WTC11 (cell line): Measurements from ENCODE around the gene ATXN7L3. TPM values are rescaled to one million over a fixed set of nuclear protein-coding genes. Genes with fewer than 3 reads are reported as not detected.

Experiments used
- ATAC-seq: fragments of 200-7000 bp; cut with Tn5 transposase; 2 replicates; pipeline ENCODE4 v1.10.0; 2021; ENCODE audit warnings: mild to moderate bottlenecking, moderate library complexity
- CTCF ChIA-PET: fragments of 300-600 bp; sonication (Branson Sonifier 250); formaldehyde crosslinking; loops from one replicate; lab custom pipeline; 2021; ENCODE audit warnings: antibody characterized with exemption; lab: Charles Lee
- POLR2A ChIA-PET: fragments of 350-600 bp; sonication (Branson Sonifier 250); formaldehyde crosslinking; loops from one replicate; lab custom pipeline; 2021; ENCODE audit warnings: antibody characterized with exemption; lab: Charles Lee
- DNase-seq: peaks from one replicate; pipeline ENCODE4 v3.0.0; 2021; ENCODE audit warnings: low spot score
- H3K27ac Mint-ChIP-seq: 2 replicates; pipeline ENCODE4 v1.8.0; 2021; ENCODE audit warnings: mixed read lengths
- H3K27me3 Mint-ChIP-seq: 2 replicates; pipeline ENCODE4 v1.8.0; 2021; ENCODE audit warnings: low read depth, mild to moderate bottlenecking, moderate library complexity, mixed read lengths
- H3K36me3 Mint-ChIP-seq: 2 replicates; pipeline ENCODE4 v1.8.0; 2021; ENCODE audit warnings: mixed read lengths
- H3K4me1 Mint-ChIP-seq: 2 replicates; pipeline ENCODE4 v1.8.0; 2022; ENCODE audit warnings: mixed read lengths
- H3K4me3 Mint-ChIP-seq: 2 replicates; pipeline ENCODE4 v1.8.0; 2021; ENCODE audit warnings: mild to moderate bottlenecking, moderate library complexity, mixed read lengths
- H3K9me3 Mint-ChIP-seq: 2 replicates; pipeline ENCODE4 v1.8.0; 2021; ENCODE audit warnings: mixed read lengths
- ATF6 ChIP-seq: sonication (generic); formaldehyde crosslinking; IDR thresholded peaks from 2 replicates; pipeline ENCODE4 v1.8.1; 2023; ENCODE audit warnings: mild to moderate bottlenecking, missing genetic modification reagents
- ELF4 ChIP-seq: sonication (generic); formaldehyde crosslinking; IDR thresholded peaks from 2 replicates; pipeline ENCODE4 v1.8.1; 2022; ENCODE audit warnings: low read depth, mild to moderate bottlenecking, moderate library complexity, missing genetic modification reagents
- JUN ChIP-seq: sonication (generic); formaldehyde crosslinking; IDR thresholded peaks from 2 replicates; pipeline ENCODE4 v1.8.0; 2023; ENCODE audit warnings: mild to moderate bottlenecking, missing genetic modification reagents
- MYBL2 ChIP-seq: sonication (generic); formaldehyde crosslinking; IDR thresholded peaks from 2 replicates; pipeline ENCODE4 v1.8.1; 2023; ENCODE audit warnings: mild to moderate bottlenecking, moderate library complexity, missing genetic modification reagents
- NFYB ChIP-seq: sonication (generic); formaldehyde crosslinking; conservative IDR thresholded peaks from 2 replicates; pipeline ENCODE4 v1.8.0; 2022; ENCODE audit warnings: low read depth, missing genetic modification reagents
- SOX15 ChIP-seq: fragments of 250-450 bp; sonication (Bioruptor Pico); IDR thresholded peaks from 2 replicates; pipeline ENCODE4 v1.9.0; 2021; ENCODE audit warnings: mild to moderate bottlenecking
- ZNF121 ChIP-seq: sonication (generic); formaldehyde crosslinking; IDR thresholded peaks from 2 replicates; pipeline ENCODE4 v1.8.0; 2023; ENCODE audit warnings: missing genetic modification reagents
- ZNF263 ChIP-seq: sonication (generic); formaldehyde crosslinking; IDR thresholded peaks from 2 replicates; pipeline ENCODE4 v1.8.1; 2022; ENCODE audit warnings: low read depth, mild to moderate bottlenecking, moderate library complexity, missing genetic modification reagents
- ZNF281 ChIP-seq: sonication (generic); formaldehyde crosslinking; IDR thresholded peaks from 2 replicates; pipeline ENCODE4 v1.8.0; 2023; ENCODE audit warnings: mild to moderate bottlenecking, missing genetic modification reagents
- ZNF416 ChIP-seq: fragments of 250-450 bp; sonication (Bioruptor Pico); IDR thresholded peaks from 2 replicates; pipeline ENCODE4 v1.9.0; 2021; ENCODE audit warnings: mild to moderate bottlenecking, inconsistent platforms
- total RNA-seq: library from RNA; stranded (reverse); gene quantifications from 3 replicates; pipeline ENCODE4 v1.2.3, GENCODE V29; 2021
- TF ChIP-seq, protein P1 (sequence below): sonication (generic); formaldehyde crosslinking; IDR thresholded peaks from 2 replicates; pipeline ENCODE4 v1.8.0; 2023; ENCODE audit warnings: missing genetic modification reagents
- TF ChIP-seq, protein P2 (sequence below): fragments of 250-450 bp; sonication (Bioruptor Pico); IDR thresholded peaks from 2 replicates; pipeline ENCODE4 v1.9.0; 2021; ENCODE audit warnings: mild to moderate bottlenecking
- TF ChIP-seq, protein P3 (sequence below): sonication (generic); formaldehyde crosslinking; IDR thresholded peaks from 2 replicates; pipeline ENCODE4 v1.8.1; 2023; ENCODE audit warnings: mild to moderate bottlenecking, missing genetic modification reagents, moderate library complexity
- TF ChIP-seq, protein P4 (sequence below): sonication (generic); formaldehyde crosslinking; conservative IDR thresholded peaks from 2 replicates; pipeline ENCODE4 v1.8.1; 2023; ENCODE audit warnings: mild to moderate bottlenecking, low read depth, missing genetic modification reagents, moderate library complexity

The ATXN7L3 gene
- total RNA-seq, 1 experiment from 2014 or later = 114 TPM

DNA sequence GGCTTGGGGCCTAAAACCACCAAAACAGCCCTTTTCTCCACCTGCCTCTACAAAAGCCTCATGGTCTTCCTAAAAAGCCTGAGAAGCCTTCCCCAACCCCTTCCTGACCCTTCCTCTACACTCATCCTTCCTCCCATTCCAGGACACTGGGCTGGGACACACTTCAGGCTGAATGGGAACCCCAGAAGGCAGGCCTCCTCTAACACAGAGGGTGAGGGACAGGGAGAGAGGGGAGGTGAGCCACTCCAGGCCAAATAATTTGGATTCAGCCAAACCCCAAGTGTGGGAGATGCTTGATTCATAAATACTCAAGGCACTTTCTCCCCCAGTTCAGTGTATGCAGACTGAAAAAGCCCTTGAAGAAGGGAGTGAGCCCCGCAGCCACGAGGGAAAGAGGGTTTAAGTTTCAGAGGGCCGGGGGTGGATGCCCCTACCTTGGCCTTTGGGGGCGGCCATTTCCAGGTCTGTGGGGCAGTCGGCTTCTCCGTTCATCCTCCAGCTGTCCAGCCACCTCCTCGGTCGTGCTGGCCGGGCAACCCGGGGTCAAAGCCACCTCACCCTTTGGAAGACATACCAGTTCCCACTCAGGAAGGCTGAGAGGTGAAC is 18.2 kb upstream of the ATXN7L3 start:
- Mint-ChIP-seq H3K27me3 (no peaks in the 10 kb centered on the region), H3K4me3 (peak overlapping the region; percentile 82), H3K36me3 (peaks cover 40% of the 10 kb centered on the region), H3K9me3 (no peaks in the 10 kb centered on the region), H3K27ac (peak overlapping the region; percentile 91), H3K4me1 (peaks cover 19% of the 10 kb centered on the region)
- TF ChIP-seq ZNF121 (CRISPR knock-in tag) = no peak
- TF ChIP-seq JUN (CRISPR knock-in tag) = no peak
- no peak for TF ChIP-seq ZNF416
- no peak for TF ChIP-seq ATF6 (CRISPR knock-in tag)
- TF ChIP-seq NFYB (CRISPR knock-in tag) = no peak
- TF ChIP-seq, protein P1, sequence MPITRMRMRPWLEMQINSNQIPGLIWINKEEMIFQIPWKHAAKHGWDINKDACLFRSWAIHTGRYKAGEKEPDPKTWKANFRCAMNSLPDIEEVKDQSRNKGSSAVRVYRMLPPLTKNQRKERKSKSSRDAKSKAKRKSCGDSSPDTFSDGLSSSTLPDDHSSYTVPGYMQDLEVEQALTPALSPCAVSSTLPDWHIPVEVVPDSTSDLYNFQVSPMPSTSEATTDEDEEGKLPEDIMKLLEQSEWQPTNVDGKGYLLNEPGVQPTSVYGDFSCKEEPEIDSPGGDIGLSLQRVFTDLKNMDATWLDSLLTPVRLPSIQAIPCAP = no peak
- no peak for TF ChIP-seq SOX15
- no peak for TF ChIP-seq ELF4 (CRISPR knock-in tag)
- TF ChIP-seq, protein P2, sequence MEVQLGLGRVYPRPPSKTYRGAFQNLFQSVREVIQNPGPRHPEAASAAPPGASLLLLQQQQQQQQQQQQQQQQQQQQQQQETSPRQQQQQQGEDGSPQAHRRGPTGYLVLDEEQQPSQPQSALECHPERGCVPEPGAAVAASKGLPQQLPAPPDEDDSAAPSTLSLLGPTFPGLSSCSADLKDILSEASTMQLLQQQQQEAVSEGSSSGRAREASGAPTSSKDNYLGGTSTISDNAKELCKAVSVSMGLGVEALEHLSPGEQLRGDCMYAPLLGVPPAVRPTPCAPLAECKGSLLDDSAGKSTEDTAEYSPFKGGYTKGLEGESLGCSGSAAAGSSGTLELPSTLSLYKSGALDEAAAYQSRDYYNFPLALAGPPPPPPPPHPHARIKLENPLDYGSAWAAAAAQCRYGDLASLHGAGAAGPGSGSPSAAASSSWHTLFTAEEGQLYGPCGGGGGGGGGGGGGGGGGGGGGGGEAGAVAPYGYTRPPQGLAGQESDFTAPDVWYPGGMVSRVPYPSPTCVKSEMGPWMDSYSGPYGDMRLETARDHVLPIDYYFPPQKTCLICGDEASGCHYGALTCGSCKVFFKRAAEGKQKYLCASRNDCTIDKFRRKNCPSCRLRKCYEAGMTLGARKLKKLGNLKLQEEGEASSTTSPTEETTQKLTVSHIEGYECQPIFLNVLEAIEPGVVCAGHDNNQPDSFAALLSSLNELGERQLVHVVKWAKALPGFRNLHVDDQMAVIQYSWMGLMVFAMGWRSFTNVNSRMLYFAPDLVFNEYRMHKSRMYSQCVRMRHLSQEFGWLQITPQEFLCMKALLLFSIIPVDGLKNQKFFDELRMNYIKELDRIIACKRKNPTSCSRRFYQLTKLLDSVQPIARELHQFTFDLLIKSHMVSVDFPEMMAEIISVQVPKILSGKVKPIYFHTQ (CRISPR knock-in tag) = no peak
- no peak for TF ChIP-seq MYBL2 (CRISPR knock-in tag)
- no peak for TF ChIP-seq ZNF281 (CRISPR knock-in tag)
- TF ChIP-seq, protein P3, sequence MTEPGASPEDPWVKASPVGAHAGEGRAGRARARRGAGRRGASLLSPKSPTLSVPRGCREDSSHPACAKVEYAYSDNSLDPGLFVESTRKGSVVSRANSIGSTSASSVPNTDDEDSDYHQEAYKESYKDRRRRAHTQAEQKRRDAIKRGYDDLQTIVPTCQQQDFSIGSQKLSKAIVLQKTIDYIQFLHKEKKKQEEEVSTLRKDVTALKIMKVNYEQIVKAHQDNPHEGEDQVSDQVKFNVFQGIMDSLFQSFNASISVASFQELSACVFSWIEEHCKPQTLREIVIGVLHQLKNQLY (CRISPR knock-in tag) = no peak
- TF ChIP-seq, protein P4, sequence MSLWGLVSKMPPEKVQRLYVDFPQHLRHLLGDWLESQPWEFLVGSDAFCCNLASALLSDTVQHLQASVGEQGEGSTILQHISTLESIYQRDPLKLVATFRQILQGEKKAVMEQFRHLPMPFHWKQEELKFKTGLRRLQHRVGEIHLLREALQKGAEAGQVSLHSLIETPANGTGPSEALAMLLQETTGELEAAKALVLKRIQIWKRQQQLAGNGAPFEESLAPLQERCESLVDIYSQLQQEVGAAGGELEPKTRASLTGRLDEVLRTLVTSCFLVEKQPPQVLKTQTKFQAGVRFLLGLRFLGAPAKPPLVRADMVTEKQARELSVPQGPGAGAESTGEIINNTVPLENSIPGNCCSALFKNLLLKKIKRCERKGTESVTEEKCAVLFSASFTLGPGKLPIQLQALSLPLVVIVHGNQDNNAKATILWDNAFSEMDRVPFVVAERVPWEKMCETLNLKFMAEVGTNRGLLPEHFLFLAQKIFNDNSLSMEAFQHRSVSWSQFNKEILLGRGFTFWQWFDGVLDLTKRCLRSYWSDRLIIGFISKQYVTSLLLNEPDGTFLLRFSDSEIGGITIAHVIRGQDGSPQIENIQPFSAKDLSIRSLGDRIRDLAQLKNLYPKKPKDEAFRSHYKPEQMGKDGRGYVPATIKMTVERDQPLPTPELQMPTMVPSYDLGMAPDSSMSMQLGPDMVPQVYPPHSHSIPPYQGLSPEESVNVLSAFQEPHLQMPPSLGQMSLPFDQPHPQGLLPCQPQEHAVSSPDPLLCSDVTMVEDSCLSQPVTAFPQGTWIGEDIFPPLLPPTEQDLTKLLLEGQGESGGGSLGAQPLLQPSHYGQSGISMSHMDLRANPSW (CRISPR knock-in tag) = no peak
- TF ChIP-seq ZNF263 = no peak
- ATAC-seq (no peak), DNase-seq (no peak)
- CTCF ChIA-PET = interaction anchor here (0.6 to 4.7 kb wide), 24 partner anchors 8 to 385 kb away, joined by 3 to 73 read pairs (median 4); partner anchors contain the start of genes ATXN7L3, GRN, RUNDC3A and SLC25A39
- POLR2A ChIA-PET = interaction anchor here (0.5 to 1.7 kb wide), 7 partner anchors 12 to 137 kb away, joined by 3 to 9 read pairs (median 3); no protein-coding TSS in a partner anchor
